GM21367 (cell line): ENCODE results near the gene PRICKLE3.

Experiments used
- ATAC-seq: cut with Tn5 transposase; IDR thresholded peaks from one replicate; pipeline ENCODE4 v1.9.1; 2021; ENCODE audit not compliant: unreplicated experiment

PRICKLE3 gene, protein sequence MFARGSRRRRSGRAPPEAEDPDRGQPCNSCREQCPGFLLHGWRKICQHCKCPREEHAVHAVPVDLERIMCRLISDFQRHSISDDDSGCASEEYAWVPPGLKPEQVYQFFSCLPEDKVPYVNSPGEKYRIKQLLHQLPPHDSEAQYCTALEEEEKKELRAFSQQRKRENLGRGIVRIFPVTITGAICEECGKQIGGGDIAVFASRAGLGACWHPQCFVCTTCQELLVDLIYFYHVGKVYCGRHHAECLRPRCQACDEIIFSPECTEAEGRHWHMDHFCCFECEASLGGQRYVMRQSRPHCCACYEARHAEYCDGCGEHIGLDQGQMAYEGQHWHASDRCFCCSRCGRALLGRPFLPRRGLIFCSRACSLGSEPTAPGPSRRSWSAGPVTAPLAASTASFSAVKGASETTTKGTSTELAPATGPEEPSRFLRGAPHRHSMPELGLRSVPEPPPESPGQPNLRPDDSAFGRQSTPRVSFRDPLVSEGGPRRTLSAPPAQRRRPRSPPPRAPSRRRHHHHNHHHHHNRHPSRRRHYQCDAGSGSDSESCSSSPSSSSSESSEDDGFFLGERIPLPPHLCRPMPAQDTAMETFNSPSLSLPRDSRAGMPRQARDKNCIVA

DNA sequence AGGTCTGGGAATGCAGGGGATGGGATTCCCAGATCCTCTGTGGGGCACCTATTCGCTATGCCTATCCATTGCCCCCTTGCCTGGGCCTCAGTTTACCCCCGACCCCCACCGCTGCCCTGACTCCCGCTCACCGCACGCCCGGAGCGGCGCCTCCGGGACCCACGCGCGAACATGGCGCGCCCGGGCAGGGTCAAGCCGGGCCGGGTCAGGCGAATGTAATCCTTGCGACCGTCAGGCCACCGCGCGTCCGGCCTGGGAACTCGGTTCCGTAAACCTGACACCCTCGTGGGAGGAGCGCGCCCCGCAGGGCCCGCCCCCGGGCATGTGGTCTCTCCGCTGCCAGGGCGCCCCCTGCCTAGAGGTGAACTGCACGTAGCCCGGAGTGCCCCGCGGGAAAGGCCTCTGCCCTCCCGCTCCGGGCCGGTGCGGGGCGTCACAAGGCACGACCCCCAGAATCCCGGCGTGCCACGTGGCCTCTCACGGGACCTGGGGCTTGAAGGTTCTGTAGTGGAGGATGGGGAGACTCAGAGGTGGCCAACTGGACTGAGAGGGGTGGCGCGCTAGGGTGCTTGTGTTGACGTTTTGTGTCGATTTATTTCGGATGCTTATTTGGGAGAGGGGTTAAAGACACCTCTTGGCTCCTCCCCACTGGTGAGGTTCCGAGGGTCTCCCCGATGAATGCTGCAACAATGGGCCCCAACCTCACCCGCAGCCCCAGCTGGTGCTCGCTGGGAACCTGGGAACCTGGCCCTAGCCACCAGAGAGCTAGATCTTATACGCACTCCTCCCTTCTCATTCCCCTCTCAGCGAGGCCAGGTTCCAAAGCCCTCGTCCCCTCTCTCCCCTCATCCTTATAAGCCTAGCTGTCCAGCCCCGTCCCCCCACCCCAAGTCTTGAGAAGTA lies at the start of gene PRICKLE3:
PRICKLE3 (minus strand) TSS at position 249 of the 903 bp plus-strand sequence; CDS start at position 173, 76 bp downstream.
- ATAC-seq = peak; percentile 28

DNA sequence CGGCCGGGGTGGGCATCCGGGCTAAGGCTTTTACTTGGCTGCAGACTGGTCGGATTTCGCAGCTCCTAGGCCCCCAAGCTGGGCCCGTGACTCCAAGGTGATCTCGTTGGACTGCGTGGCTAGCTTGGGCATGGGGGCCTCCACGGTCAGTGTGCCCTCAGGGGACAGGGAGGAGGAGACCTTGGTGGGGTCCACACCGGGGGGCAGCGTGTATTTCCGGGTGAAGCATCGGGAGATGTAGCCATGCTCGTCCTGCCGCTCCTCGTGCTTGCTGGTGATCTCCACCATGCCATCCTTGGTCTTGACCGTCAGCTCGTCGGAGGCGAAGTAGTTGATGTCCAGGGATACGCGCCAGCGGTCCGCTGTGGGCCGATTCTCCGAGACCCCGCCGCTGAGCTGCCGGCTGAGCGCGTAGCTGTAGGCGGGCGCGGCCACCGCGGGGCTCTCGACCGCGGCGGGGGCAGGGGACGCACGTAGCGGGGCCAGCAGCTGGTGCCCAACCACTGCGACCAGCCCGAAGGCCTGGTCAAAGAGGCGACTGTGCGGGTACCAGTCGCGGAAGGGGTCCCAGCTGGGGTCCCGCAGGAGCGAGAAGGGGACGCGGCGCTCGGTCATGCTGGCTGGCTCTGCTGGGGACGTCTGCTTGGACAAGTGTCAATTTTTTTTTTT lies 47.8 kb upstream of the PRICKLE3 start:
- no peak for ATAC-seq

DNA sequence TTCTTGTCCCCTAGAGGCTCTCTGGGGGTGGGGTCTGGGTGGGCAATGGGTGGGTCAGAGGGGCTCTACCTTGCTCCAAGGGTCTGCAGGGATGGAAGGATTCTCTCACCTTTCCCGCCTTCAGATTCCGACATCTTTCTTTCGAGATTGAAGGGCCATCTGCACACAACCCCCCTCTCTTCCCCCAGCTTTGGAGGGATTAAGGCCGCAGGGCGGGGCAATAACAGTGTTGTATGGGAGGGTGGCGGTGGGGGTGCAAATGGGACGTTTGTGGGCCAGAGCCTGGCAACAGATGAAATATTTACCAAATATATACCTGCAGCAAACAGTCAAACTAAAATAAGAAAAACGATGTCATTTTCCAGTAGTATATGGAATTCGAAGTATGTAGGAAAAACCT lies 47.0 kb upstream of the PRICKLE3 start, which contains the start of gene CACNA1F:
CACNA1F (minus strand) TSS at position 165 of the 400 bp plus-strand sequence; CDS start at position 134, 31 bp downstream.
- no peak for ATAC-seq

DNA sequence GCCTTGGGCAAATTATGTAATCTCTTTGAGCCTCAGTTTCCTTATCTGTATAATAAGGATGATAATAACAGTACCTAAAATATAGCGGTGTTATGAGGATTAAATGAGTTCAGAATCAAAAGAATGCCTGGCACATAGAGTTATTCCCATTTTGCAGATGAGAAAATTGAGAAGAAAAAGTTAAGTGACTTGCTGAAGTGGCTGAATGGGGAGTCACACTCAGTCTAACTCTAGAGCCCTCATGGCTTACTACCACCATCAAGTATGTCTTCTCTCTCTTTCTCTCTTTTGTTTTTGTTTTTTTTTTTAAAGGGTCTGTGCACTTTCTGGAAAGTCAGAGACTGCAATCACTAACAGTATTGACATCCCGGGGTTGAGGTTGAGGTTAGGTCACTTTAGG lies 46.4 kb upstream of the PRICKLE3 start:
- no peak for ATAC-seq

DNA sequence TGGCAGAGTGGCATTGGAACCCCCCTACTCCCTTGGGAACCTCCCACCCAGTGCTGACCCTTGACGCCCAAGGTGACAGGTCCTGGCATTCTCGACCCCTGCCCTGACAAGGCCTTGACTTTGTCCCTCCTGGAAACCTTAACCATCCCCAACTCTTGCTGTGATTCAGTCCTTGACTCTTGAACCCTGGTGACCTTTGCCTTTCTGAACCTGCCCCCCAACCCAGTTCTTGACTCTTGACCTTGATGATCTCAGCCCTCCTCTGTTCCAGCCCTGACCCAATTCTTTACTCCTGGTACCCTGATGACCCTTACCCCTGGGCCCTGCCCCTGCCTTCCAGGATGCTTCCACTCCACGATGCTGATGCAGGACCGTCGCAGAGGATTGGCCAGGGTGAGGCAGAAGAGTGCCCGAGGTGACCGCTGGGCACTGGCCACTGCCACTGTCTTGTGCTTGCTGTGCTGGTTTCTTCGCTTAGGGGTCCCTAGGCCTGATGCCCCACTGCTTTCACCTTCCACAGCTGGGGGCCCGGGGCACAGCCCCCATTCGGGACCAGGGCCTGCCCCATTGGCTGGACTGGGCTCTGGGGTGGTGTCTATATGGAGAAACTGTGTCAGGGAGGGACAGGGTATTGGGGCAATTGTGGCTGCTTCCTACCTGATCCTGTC lies 45.3 kb upstream of the PRICKLE3 start:
- ATAC-seq = no peak

GRCh38 chrX:49230500-49231232 lies 44.5 kb upstream of the PRICKLE3 start:
- peak; percentile 64 for ATAC-seq

DNA sequence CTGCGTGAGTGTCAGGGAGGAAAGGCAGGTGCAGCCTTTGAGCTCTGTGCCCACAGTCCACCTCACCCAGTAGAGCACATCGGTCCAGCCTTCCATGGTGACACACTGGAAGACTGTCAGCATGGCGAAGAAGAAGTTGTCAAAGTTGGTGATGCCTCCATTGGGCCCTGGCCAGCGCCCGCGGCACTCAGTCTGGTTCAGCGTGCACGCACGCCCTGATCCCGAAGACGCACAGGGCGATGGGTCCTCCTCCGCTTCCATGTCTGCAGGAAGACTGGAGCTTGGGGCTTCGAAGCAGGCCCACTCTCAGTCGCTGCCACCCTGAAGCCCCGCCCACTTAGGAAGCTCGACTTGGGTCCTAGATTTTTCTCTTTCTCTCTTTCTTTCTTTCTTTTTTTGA lies 42.0 kb upstream of the PRICKLE3 start:
- no peak for ATAC-seq

DNA sequence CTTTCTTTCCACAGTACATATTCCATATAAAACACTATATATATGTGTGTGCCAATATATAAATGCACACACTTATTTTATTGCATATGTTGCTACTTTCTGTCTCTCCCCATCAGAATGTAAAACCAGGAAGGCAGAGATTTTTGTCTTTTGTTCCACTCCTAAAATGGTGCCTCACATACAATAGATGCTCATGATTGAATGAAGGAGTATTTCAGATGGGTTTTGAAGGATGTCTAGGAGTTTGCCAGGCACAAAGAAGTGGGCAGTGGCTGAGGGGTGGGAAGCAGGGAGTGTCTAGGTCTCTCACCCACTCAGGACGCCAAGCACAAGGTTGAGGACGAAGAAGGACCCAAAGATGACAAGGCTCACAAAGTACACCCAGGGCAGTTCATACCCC lies 41.6 kb upstream of the PRICKLE3 start:
- no peak for ATAC-seq

DNA sequence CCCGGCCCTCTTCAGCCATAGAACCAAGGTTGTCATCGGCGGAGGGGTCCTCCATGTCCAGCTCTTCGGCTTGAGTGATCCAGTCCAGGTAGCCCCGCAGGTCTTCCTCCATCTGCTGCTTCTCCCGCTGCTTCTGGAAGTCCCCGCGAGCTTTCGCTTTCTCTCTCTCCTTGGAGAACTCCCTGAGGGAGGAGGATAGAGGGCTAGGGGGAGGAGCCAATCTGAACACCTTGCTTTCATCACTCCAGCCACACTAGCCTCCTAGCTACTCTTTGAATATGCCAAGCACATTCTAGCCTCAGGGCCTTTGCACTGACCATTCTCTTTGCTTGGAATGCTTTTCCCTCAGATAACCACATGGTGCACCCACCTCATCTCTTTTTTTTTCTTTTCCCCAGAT lies 40.8 kb upstream of the PRICKLE3 start:
- ATAC-seq = no peak

GRCh38 chrX:49225858-49226257 lies 39.7 kb upstream of the PRICKLE3 start:
- no peak for ATAC-seq

GRCh38 chrX:49221868-49222267 lies 35.7 kb upstream of the PRICKLE3 start:
- ATAC-seq = no peak

DNA sequence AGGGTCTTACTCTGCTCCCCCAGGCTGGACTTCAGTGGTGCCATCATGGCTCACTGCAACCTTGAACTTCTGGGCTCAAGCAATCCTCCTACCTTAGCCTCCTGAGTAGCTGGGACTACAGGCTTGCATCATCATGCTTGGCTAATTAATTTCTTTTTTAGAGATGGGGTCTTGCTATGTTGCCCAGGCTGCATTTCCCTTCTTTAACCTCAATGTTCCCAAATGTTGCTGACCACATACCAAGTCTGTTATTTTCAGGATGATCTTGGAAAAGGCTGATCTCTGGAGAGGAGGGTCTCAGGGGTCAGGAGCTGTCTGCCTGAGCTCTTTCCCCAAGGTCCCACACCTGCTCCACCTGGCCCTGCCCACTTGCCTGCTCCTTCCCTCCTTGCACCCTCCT lies 33.9 kb upstream of the PRICKLE3 start:
- ATAC-seq = no peak

DNA sequence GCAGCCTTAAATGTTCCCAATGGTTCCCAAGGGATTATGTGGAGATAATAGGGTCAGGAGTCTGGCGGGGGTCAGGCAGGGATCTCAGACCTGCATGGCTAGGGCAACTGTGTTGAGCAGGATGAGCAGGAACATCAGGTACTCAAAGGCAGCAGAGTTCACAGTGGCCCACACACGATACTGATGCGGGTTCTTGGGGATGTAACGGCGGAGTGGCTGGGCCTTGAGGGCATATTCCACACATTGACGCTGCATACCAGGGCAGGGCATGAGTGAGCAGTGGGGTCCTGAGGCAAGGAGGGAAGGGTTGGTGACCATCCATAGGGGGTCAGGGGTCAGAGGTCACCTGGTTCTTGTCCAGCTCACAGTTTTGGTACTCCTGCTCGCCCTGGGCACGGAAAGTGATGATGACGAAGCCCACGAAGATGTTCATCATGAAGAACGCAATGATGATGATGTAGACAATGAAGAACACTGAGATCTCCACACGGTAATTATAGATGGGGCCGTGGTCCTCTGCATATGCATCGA lies 28.9 kb upstream of the PRICKLE3 start:
- ATAC-seq = no peak

- no peak for ATAC-seq
Measured at GRCh38 chrX:49214416-49214815, 28.2 kb upstream of the PRICKLE3 start.

- ATAC-seq = no peak
Measured at GRCh38 chrX:49212861-49213260, 26.7 kb upstream of the PRICKLE3 start.

DNA sequence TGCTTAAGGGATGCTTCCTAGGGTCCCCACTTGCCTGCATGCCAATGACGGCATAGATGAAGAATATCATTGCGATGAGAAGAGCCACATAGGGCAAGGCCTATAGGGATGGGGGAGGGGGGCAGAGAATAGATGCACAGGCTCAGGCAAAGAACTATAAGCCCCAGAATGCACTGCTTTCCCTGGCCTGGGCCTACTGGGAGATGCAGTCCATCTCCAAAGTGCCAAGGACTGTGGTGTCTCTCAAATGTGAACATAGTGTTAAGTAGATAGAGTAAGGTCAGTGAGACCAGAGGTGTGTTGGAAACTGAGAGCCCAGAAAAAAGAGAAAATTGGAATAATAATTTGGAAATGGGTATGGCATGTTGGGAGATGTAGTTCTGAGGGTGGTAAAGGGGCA lies 26.0 kb upstream of the PRICKLE3 start:
- no peak for ATAC-seq

DNA sequence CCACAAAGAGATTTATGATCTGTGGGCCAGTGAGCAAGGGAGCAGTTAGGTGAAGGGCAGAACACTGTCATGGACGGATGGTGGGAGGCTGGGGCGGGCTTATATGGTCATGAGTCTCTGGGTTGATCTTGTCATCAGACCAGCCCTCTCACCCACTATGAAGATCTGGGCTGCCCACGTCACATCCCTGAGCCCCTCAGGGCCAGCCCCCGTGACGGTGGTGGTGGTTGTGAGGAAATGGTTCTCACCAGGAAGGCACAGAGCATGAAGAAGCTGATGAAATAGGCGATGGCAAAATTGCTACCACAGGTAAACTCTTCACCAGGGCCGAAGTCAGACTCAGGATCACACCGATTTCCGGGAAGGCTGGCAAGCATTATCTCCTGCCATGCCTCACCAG lies 24.9 kb upstream of the PRICKLE3 start:
- no peak for ATAC-seq

DNA sequence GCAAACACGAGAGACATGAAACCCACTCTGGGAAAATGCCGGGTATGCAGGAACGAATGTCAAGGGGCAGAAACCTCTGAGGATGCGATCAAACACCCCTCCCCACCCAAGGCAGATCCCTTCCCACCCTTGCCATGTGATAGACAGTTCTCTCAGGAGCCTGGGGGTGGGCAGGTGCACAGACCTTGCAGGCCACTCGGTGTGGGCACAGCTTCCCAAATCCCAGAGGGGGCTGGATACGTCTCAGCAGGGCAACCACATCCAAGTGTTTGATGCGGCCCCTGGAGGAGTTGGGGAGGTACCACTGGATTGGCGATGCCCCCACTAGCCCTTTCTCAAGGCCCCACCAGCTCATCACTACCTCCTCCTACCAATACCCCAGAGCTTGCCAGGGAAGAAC lies 24.2 kb upstream of the PRICKLE3 start:
- no peak for ATAC-seq
